Trophoblast cell (in vitro differentiated cells and primary cell): Measurements from ENCODE around the gene MAPK7.

ENCODE experiments used
- DNase-seq, 2 donors: peaks; one replicate each; pipeline ENCODE4 v3.0.0-alpha.2; 2016
- H2AFZ ChIP-seq: 2 replicates; pipeline ENCODE4 v1.6.1; 2013; ENCODE audit warnings: low read length, moderate library complexity, mild to moderate bottlenecking; ENCODE audit not compliant: insufficient read depth, poor library complexity
- H2AK5ac ChIP-seq: 2 replicates; pipeline ENCODE4 v1.6.1; 2013; ENCODE audit warnings: mild to moderate bottlenecking, low read length
- H2BK120ac ChIP-seq: 2 replicates; pipeline ENCODE4 v1.6.1; 2013; ENCODE audit warnings: low read length, mild to moderate bottlenecking, moderate library complexity; ENCODE audit not compliant: insufficient read depth, poor library complexity
- H2BK12ac ChIP-seq: 2 replicates; pipeline ENCODE4 v1.6.1; 2013; ENCODE audit warnings: mild to moderate bottlenecking, low read length, moderate library complexity
- H2BK5ac ChIP-seq: 2 replicates; pipeline ENCODE4 v1.6.1; 2013; ENCODE audit warnings: low read length, low read depth, moderate library complexity, mild to moderate bottlenecking; ENCODE audit not compliant: poor library complexity
- H3K14ac ChIP-seq: 2 replicates; pipeline ENCODE4 v1.6.1; 2013; ENCODE audit warnings: mild to moderate bottlenecking, low read length
- H3K18ac ChIP-seq: 2 replicates; pipeline ENCODE4 v1.6.1; 2013; ENCODE audit warnings: mild to moderate bottlenecking, low read length
- H3K23ac ChIP-seq: 2 replicates; pipeline ENCODE4 v1.6.1; 2013; ENCODE audit warnings: low read length
- H3K27ac ChIP-seq: 2 replicates; pipeline ENCODE4 v1.5.1; 2013; ENCODE audit warnings: low read depth, mild to moderate bottlenecking, inconsistent platforms, low read length, moderate library complexity
- H3K27me3 ChIP-seq: 2 replicates; pipeline ENCODE4 v1.6.1; 2013; ENCODE audit warnings: inconsistent platforms, mild to moderate bottlenecking, low read length, moderate library complexity; ENCODE audit not compliant: insufficient read depth
- H3K36me3 ChIP-seq, 2 experiments: 1 replicate in 1 of 2; 2 replicates in 1 of 2; pipeline ENCODE4 v1.6.1; 2013; ENCODE audit warnings: low read length in 2 of 2, mild to moderate bottlenecking in 2 of 2, moderate library complexity in 1 of 2; ENCODE audit not compliant: insufficient read depth in 2 of 2, control insufficient read depth in 1 of 2
- H3K4ac ChIP-seq: 2 replicates; pipeline ENCODE4 v1.6.1; 2013; ENCODE audit warnings: low read depth, mild to moderate bottlenecking, low read length, moderate library complexity
- H3K4me1 ChIP-seq, 2 experiments: 1 replicate in 1 of 2; 2 replicates in 1 of 2; pipeline ENCODE4 v1.6.1; 2013; ENCODE audit warnings: low read length in 2 of 2, mild to moderate bottlenecking in 2 of 2, moderate library complexity in 1 of 2; ENCODE audit not compliant: insufficient read depth in 2 of 2, control insufficient read depth in 1 of 2
- H3K4me2 ChIP-seq: 2 replicates; pipeline ENCODE4 v1.6.1; 2013; ENCODE audit warnings: inconsistent platforms, mild to moderate bottlenecking, low read length, moderate library complexity
- H3K4me3 ChIP-seq: 2 replicates; pipeline ENCODE4 v1.5.1; 2013; ENCODE audit warnings: mild to moderate bottlenecking, low read depth, low read length, inconsistent platforms
- H3K79me1 ChIP-seq: one replicate; pipeline ENCODE4 v1.6.1; 2013; ENCODE audit warnings: low read length
- H3K79me2 ChIP-seq: 2 replicates; pipeline ENCODE4 v1.6.1; 2013; ENCODE audit warnings: low read length, mild to moderate bottlenecking; ENCODE audit not compliant: control insufficient read depth, insufficient read depth, poor library complexity
- H3K9ac ChIP-seq: 2 replicates; pipeline ENCODE4 v1.6.1; 2013; ENCODE audit warnings: mild to moderate bottlenecking, low read length
- H3K9me3 ChIP-seq: 2 replicates; pipeline ENCODE4 v1.6.1; 2013; ENCODE audit warnings: low read depth, mild to moderate bottlenecking, control low read depth, inconsistent platforms, low read length; ENCODE audit not compliant: insufficient read depth
- H4K12ac ChIP-seq: 2 replicates; pipeline ENCODE4 v1.6.1; 2013; ENCODE audit warnings: low read depth, mild to moderate bottlenecking, low read length, moderate library complexity
- H4K8ac ChIP-seq: 2 replicates; pipeline ENCODE4 v1.6.1; 2013; ENCODE audit warnings: low read depth, mild to moderate bottlenecking, low read length, moderate library complexity
- H4K91ac ChIP-seq: one replicate; pipeline ENCODE4 v1.6.1; 2013; ENCODE audit warnings: low read depth, mild to moderate bottlenecking, low read length, moderate library complexity
- WGBS: extraction: QIAGEN DNeasy Blood & Tissue Kit; methylation state at CpG from one replicate; pipeline ENCODE4 v1.1.7; 2013; ENCODE audit warnings: missing lambda C conversion rate; ENCODE audit not compliant: insufficient read length, insufficient coverage; ENCODE audit errors: extremely low coverage; 5-methylcytosine and 5-hydroxymethylcytosine counted together

The MAPK7 gene

GRCh38 chr17:19354748-19355147, 23.6 kb upstream of the MAPK7 start:
- H3K36me3 ChIP-seq: no peaks in the 10 kb centered on the region
- H2AFZ ChIP-seq: no peak overlapping the region
- no peak overlapping the region for H2BK12ac ChIP-seq
- peaks cover 1% of the 10 kb centered on the region for H3K9me3 ChIP-seq
- H4K91ac ChIP-seq: no peak overlapping the region
- no peak overlapping the region for H3K9ac ChIP-seq
- no peak overlapping the region for H3K18ac ChIP-seq
- H3K4me2 ChIP-seq: no peak overlapping the region
- no peak overlapping the region for H3K23ac ChIP-seq
- no peak overlapping the region for H2BK120ac ChIP-seq
- no peak overlapping the region for H2BK5ac ChIP-seq
- H3K4me1 ChIP-seq: peaks cover 0 to 2% of the 10 kb centered on the region in 2 experiments
- no CpG with 5 or more reads among the region's 6 CpGs for WGBS
- H3K4me3 ChIP-seq: no peak overlapping the region
- H2AK5ac ChIP-seq: no peak overlapping the region
- no peak overlapping the region for H3K4ac ChIP-seq
- H4K12ac ChIP-seq: no peak overlapping the region
- no peak overlapping the region for H3K27ac ChIP-seq
- H4K8ac ChIP-seq: no peak overlapping the region
- no peak overlapping the region for H3K14ac ChIP-seq
- H3K27me3 ChIP-seq: no peaks in the 10 kb centered on the region
- no peaks in the 10 kb centered on the region for H3K79me2 ChIP-seq
- H3K79me1 ChIP-seq: no peaks in the 10 kb centered on the region
- DNase-seq: no peak

- Histone ChIP-seq H3K79me2 (peaks cover 2% of the 10 kb centered on the region), H3K4ac (no peak overlapping the region), H3K9me3 (peaks cover 4% of the 10 kb centered on the region), H3K4me3 (no peak overlapping the region), H3K27me3 (no peaks in the 10 kb centered on the region), H3K4me1 (peaks cover 4 to 6% of the 10 kb centered on the region in 2 experiments), H2AK5ac (no peak overlapping the region), H2BK120ac (no peak overlapping the region), H3K23ac (no peak overlapping the region), H3K79me1 (peaks cover 5% of the 10 kb centered on the region), H2AFZ (no peak overlapping the region), H3K14ac (no peak overlapping the region), H3K18ac (no peak overlapping the region), H3K27ac (no peak overlapping the region), H3K36me3 (no peaks in the 10 kb centered on the region), H3K9ac (no peak overlapping the region), H3K4me2 (no peak overlapping the region), H2BK5ac (no peak overlapping the region), H2BK12ac (no peak overlapping the region), H4K8ac (no peak overlapping the region), H4K12ac (no peak overlapping the region), H4K91ac (no peak overlapping the region)
- no peak for DNase-seq
- WGBS: no CpG with 5 or more reads among the region's 7 CpGs
Observed at GRCh38 chr17:19357351-19357750, 20.9 kb upstream of the MAPK7 start.

GRCh38 chr17:19357761-19358160, 20.5 kb upstream of the MAPK7 start:
- no CpG with 5 or more reads among the region's 7 CpGs for WGBS
- H3K36me3 ChIP-seq: no peaks in the 10 kb centered on the region
- H4K91ac ChIP-seq: no peak overlapping the region
- no peak overlapping the region for H2AFZ ChIP-seq
- peaks cover 7% of the 10 kb centered on the region for H3K79me1 ChIP-seq
- H2BK120ac ChIP-seq: no peak overlapping the region
- peaks cover 2% of the 10 kb centered on the region for H3K79me2 ChIP-seq
- H4K8ac ChIP-seq: no peak overlapping the region
- no peaks in the 10 kb centered on the region for H3K27me3 ChIP-seq
- H2BK5ac ChIP-seq: no peak overlapping the region
- H3K14ac ChIP-seq: no peak overlapping the region
- H2BK12ac ChIP-seq: no peak overlapping the region
- no peak overlapping the region for H3K23ac ChIP-seq
- peaks cover 4 to 6% of the 10 kb centered on the region in 2 experiments for H3K4me1 ChIP-seq
- H3K4me2 ChIP-seq: no peak overlapping the region
- H4K12ac ChIP-seq: no peak overlapping the region
- H3K4me3 ChIP-seq: no peak overlapping the region
- no peak overlapping the region for H3K27ac ChIP-seq
- no peak for DNase-seq
- H2AK5ac ChIP-seq: no peak overlapping the region
- H3K9me3 ChIP-seq: peaks cover 4% of the 10 kb centered on the region
- H3K4ac ChIP-seq: no peak overlapping the region
- no peak overlapping the region for H3K9ac ChIP-seq
- H3K18ac ChIP-seq: no peak overlapping the region

GRCh38 chr17:19359151-19359550, 19.1 kb upstream of the MAPK7 start:
- Histone ChIP-seq H3K4me3 (no peak overlapping the region), H2BK12ac (no peak overlapping the region), H3K79me1 (peaks cover 8% of the 10 kb centered on the region), H4K12ac (no peak overlapping the region), H2BK120ac (no peak overlapping the region), H3K79me2 (peaks cover 2% of the 10 kb centered on the region), H3K4ac (no peak overlapping the region), H3K9me3 (peaks cover 4% of the 10 kb centered on the region), H3K4me1 (peaks cover 4 to 6% of the 10 kb centered on the region in 2 experiments), H3K36me3 (no peaks in the 10 kb centered on the region), H3K4me2 (no peak overlapping the region), H2AFZ (no peak overlapping the region), H2AK5ac (no peak overlapping the region), H3K27ac (no peak overlapping the region), H2BK5ac (no peak overlapping the region), H3K14ac (no peak overlapping the region), H3K27me3 (no peaks in the 10 kb centered on the region), H4K8ac (no peak overlapping the region), H3K18ac (no peak overlapping the region), H4K91ac (no peak overlapping the region), H3K23ac (no peak overlapping the region), H3K9ac (no peak overlapping the region)
- WGBS: no CpG with 5 or more reads among the region's 7 CpGs
- no peak for DNase-seq
